ENCODE results near the gene THAP7.
"Not testable (repeated sequence)": the region's sequence is repeated elsewhere in the genome, so short reads cannot be mapped to it uniquely, and the experiment has no call there.

- TF ChIP-seq POLR2A, CTCF (IDR thresholded peaks at IDR 0.05): not testable (repeated sequence)
These were observed 7.3 kb upstream of the THAP7 start for GRCh38 chr22:21009208-21009607.

All from tibial nerve (tissue), 3 donors.